ENCODE results near the gene SPAG5. TPM values are rescaled to one million over a fixed set of nuclear protein-coding genes. Genes with fewer than 3 reads are reported as not detected.

SPAG5 gene
- total and polyA plus RNA-seq, 2 experiments from 2014 or later: 99.6 to 104 TPM

- TF ChIP-seq CREB1 (CRISPR knock-in tag; IDR thresholded peaks at IDR 0.05; ENCODE audit: low read depth): no peak
- TF ChIP-seq NANOG (IDR thresholded peaks at IDR 0.05; ENCODE audit: borderline replicate concordance): no peak
- TF ChIP-seq ZNF331 (CRISPR knock-in tag; IDR thresholded peaks at IDR 0.05; ENCODE audit: low read depth): no peak
- TF ChIP-seq JUNB (IDR thresholded peaks at IDR 0.05; ENCODE audit: unreplicated experiment): no peak
- no peak for TF ChIP-seq STAT1 (IDR thresholded peaks at IDR 0.05; ENCODE audit: unreplicated experiment)
- TF ChIP-seq, protein P1, sequence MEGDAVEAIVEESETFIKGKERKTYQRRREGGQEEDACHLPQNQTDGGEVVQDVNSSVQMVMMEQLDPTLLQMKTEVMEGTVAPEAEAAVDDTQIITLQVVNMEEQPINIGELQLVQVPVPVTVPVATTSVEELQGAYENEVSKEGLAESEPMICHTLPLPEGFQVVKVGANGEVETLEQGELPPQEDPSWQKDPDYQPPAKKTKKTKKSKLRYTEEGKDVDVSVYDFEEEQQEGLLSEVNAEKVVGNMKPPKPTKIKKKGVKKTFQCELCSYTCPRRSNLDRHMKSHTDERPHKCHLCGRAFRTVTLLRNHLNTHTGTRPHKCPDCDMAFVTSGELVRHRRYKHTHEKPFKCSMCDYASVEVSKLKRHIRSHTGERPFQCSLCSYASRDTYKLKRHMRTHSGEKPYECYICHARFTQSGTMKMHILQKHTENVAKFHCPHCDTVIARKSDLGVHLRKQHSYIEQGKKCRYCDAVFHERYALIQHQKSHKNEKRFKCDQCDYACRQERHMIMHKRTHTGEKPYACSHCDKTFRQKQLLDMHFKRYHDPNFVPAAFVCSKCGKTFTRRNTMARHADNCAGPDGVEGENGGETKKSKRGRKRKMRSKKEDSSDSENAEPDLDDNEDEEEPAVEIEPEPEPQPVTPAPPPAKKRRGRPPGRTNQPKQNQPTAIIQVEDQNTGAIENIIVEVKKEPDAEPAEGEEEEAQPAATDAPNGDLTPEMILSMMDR (conservative IDR thresholded peaks at IDR 0.05; ENCODE audit: low read depth in 2 of 2): no peak
- TF ChIP-seq, protein P2, sequence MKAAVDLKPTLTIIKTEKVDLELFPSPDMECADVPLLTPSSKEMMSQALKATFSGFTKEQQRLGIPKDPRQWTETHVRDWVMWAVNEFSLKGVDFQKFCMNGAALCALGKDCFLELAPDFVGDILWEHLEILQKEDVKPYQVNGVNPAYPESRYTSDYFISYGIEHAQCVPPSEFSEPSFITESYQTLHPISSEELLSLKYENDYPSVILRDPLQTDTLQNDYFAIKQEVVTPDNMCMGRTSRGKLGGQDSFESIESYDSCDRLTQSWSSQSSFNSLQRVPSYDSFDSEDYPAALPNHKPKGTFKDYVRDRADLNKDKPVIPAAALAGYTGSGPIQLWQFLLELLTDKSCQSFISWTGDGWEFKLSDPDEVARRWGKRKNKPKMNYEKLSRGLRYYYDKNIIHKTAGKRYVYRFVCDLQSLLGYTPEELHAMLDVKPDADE (IDR thresholded peaks at IDR 0.05): no peak
- TF ChIP-seq ZNF114 (CRISPR knock-in tag; IDR thresholded peaks at IDR 0.05): no peak
- no peak for TF ChIP-seq EZH2 (IDR thresholded peaks at IDR 0.05; ENCODE audit: low read depth, unreplicated experiment)
Observed at GRCh38 chr17:28573040-28573380, 25.8 kb downstream of the SPAG5 start (continued).

DNA sequence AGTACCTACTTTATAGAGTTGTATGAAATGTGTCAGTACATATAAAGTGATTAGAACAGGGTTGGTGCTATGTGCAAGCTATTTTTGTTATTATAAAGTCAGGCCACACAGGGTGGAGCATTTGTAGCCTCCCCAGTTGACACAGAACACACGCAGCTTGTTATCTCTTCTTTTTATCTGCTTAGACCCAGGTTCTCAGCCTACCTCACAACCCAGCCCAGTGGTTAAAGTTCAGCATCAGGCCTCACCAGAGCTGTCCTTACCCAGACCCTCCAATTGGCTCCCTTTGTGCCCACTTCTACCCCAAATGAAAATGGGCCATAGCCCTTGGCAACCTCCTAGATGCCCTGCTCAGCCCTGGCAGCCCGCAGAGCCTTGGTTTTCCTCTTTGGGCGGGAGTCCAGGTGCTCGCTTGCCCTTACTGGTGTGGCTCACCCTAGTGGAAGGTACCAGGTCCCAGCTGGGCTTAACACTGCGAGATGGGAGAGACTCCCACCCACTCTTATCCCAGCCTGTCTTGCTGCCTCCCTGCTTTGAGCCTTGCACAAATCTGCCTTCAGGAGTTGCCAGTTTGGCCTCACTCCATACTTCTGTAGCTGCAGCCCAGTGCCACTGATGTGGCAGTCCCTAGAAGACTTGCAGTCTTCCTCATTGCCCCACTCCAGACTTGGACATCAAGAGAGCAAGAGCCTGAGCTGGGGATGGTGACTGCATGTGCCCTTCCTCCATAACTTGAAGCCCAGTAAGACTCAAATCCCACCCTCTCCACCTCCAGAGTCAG, 26.4 kb downstream of the SPAG5 start:
- no peak for DNase-seq (ENCODE audit: low spot score)
- Mint-ChIP-seq H3K36me3 (ENCODE audit: low read depth) (peaks cover 17% of the 10 kb centered on the region), H3K9me3 (no peaks in the 10 kb centered on the region), H3K27ac (no peak overlapping the region), H3K4me1 (peaks cover 33% of the 10 kb centered on the region), H3K4me3 (peak overlapping the region; percentile 97), H3K27me3 (ENCODE audit: insufficient read depth, low read depth, poor library complexity) (peaks cover 17% of the 10 kb centered on the region)
- peak overlapping the region; percentile 89 for H3K4me2 ChIP-seq
- peak overlapping the region; percentile 95 for H3K4me3 ChIP-seq
- no peaks in the 10 kb centered on the region for H3K9me2 ChIP-seq (ENCODE audit: insufficient read depth)
- no peak overlapping the region for H3K27ac ChIP-seq (ENCODE audit: low read depth)
- peaks cover 28% of the 10 kb centered on the region for H3K79me2 ChIP-seq (replicated peaks; ENCODE audit: insufficient read depth)
- no peaks in the 10 kb centered on the region; the same call in 1 of the 2 replicates for H3K36me3 ChIP-seq (ENCODE audit: insufficient read depth)
- ATAC-seq: no peak
- H3K4me1 ChIP-seq (ENCODE audit: insufficient read depth): peaks cover 29% of the 10 kb centered on the region
- peaks cover 8% of the 10 kb centered on the region for H3F3A ChIP-seq (replicated peaks; ENCODE audit: low read depth)
- peaks cover 4% of the 10 kb centered on the region; the same call in 1 of the 2 replicates for H3K27me3 ChIP-seq (ENCODE audit: insufficient read depth)
- peaks cover 3% of the 10 kb centered on the region for H4K20me1 ChIP-seq (replicated peaks; ENCODE audit: insufficient read depth)
- peak overlapping the region; percentile 99; the same call in 1 of the 2 replicates for H2AFZ ChIP-seq
- TF ChIP-seq ZNF331 (CRISPR knock-in tag; IDR thresholded peaks at IDR 0.05; ENCODE audit: low read depth) (no peak), EZH2phosphoT487 (IDR thresholded peaks at IDR 0.05; ENCODE audit: unreplicated experiment) (no peak), NANOG (IDR thresholded peaks at IDR 0.05; ENCODE audit: borderline replicate concordance) (no peak), POLR2AphosphoS5 (IDR thresholded peaks at IDR 0.05; ENCODE audit: low read depth) (no peak), STAT1 (IDR thresholded peaks at IDR 0.05; ENCODE audit: unreplicated experiment) (no peak)
- TF ChIP-seq, protein P1 (conservative IDR thresholded peaks at IDR 0.05; ENCODE audit: low read depth in 2 of 2): no peak; a peak in 1 of 4 replicates
- TF ChIP-seq, protein P2 (IDR thresholded peaks at IDR 0.05): no peak
- TF ChIP-seq, protein P3, sequence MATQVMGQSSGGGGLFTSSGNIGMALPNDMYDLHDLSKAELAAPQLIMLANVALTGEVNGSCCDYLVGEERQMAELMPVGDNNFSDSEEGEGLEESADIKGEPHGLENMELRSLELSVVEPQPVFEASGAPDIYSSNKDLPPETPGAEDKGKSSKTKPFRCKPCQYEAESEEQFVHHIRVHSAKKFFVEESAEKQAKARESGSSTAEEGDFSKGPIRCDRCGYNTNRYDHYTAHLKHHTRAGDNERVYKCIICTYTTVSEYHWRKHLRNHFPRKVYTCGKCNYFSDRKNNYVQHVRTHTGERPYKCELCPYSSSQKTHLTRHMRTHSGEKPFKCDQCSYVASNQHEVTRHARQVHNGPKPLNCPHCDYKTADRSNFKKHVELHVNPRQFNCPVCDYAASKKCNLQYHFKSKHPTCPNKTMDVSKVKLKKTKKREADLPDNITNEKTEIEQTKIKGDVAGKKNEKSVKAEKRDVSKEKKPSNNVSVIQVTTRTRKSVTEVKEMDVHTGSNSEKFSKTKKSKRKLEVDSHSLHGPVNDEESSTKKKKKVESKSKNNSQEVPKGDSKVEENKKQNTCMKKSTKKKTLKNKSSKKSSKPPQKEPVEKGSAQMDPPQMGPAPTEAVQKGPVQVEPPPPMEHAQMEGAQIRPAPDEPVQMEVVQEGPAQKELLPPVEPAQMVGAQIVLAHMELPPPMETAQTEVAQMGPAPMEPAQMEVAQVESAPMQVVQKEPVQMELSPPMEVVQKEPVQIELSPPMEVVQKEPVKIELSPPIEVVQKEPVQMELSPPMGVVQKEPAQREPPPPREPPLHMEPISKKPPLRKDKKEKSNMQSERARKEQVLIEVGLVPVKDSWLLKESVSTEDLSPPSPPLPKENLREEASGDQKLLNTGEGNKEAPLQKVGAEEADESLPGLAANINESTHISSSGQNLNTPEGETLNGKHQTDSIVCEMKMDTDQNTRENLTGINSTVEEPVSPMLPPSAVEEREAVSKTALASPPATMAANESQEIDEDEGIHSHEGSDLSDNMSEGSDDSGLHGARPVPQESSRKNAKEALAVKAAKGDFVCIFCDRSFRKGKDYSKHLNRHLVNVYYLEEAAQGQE (IDR thresholded peaks at IDR 0.05; ENCODE audit: unreplicated experiment): no peak

Data from GM23338 (cell line).